ENCODE results near the gene PPFIBP1.

Gene PPFIBP1

GRCh38 chr12:27667540-27667939 lies 143.5 kb downstream of the PPFIBP1 start:
- DNase-seq (ENCODE audit: low spot score), result no peak

GRCh38 chr12:27672051-27672450 lies 148.0 kb downstream of the PPFIBP1 start:
- no peak for DNase-seq (ENCODE audit: low spot score)

GRCh38 chr12:27672643-27673042 lies 148.6 kb downstream of the PPFIBP1 start:
- no peak for DNase-seq (ENCODE audit: low spot score)

- DNase-seq (ENCODE audit: low spot score), result no peak
These were observed 149.2 kb downstream of the PPFIBP1 start for GRCh38 chr12:27673101-27673718.

- no peak for DNase-seq (ENCODE audit: low spot score)
These were observed 151.0 kb downstream of the PPFIBP1 start for GRCh38 chr12:27674989-27675388.

GRCh38 chr12:27680619-27681018 lies 156.6 kb downstream of the PPFIBP1 start:
- no peak for DNase-seq (ENCODE audit: low spot score)

DNA sequence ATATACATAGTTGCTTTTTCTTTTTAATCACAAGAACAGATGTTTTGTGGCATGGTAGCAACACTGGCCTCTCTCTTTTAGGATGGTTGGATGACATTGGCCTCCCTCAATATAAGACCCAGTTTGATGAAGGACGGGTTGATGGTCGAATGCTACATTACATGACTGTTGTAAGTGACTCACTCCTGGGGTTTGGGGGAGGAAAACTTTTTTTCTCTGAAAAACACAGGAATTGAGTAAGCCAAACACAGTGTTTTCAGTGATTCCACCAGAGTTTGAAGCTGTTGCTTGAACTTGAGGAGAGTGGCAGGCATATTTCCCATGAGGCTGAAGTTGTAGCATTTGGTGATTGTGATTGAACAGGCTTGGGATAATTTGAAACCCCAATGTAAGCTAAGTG lies 158.5 kb downstream of the PPFIBP1 start:
- no peak for DNase-seq (ENCODE audit: low spot score)

GRCh38 chr12:27685274-27685673 lies 161.3 kb downstream of the PPFIBP1 start:
- DNase-seq (ENCODE audit: low spot score), result no peak

DNA sequence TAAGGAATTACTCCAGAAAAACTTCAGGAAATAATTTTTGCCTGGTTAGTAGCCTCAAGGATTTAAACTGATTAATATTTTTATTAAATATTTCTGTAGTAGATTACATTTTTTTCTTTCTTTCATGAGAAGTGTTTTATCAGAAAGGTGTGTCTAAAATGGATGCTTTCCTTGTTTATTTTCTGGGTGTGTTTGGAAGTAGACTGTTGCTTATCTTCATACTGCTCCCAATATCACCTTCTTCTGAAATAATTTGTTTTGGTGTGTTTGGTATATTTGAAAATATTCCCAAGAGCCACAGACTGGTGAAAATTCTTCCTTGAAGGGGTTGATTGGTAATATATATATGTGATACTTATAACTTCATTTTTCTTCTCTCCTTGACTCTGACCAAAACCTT lies 162.1 kb downstream of the PPFIBP1 start:
- DNase-seq (ENCODE audit: low spot score), result no peak

- no peak for DNase-seq (ENCODE audit: low spot score)
These were observed 164.7 kb downstream of the PPFIBP1 start for GRCh38 chr12:27688671-27689070.

- no peak for DNase-seq (ENCODE audit: low spot score)
These were observed 165.7 kb downstream of the PPFIBP1 start for GRCh38 chr12:27689558-27690180.

DNA sequence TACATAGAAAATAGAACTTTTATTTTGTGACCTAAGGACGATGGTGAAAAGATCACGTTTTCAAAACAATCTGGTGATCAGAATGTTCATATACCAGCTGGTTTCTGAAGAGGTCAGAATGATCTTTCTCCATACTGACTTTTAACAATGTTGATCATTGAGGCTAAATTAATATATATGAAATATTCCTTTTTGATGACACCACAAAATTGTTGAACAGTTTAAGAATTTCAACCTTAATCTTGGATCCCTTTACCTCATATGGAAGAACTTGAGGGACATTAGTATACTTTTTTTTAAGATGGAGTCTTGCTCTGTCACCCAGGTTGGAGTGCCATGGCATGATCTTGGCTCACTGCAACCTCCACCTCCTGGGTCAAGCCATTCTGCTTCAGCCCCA lies 169.4 kb downstream of the PPFIBP1 start:
- DNase-seq (ENCODE audit: low spot score), result no peak

DNA sequence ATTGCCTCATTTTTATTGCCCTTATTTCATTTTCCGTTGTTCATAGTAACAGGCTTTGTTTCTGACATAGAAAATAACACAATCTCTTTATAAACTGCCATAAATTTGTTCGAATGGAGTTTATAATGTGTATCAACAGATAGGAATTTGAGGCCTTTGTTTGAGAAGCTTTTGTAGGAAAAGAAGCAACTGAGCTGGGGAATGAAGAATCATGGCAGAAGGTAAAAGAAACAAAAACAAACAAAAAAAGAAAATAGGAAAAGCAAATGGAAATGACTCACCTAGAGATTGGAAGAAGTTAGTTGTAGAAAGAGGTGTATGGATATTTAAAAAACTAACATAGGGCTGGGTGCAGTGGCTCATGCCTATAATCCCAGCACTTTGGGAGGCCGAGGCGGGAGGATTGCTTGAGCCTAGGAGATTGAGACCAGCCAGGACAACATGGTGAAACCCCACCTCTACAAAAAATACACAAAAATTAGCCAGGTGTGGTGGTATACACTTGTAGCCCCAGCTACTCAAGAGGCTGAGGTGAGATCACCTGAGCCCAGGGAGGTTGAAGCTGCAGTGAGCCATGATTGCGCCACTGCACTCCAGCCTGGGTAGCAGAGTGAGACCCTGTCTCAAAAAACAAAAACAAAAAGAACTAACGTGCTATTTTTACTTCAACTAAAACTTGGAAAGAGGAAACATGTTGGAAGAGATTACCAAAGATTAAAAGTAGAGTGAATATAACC lies 171.7 kb downstream of the PPFIBP1 start:
- no peak for DNase-seq (ENCODE audit: low spot score)

- no peak for DNase-seq (ENCODE audit: low spot score)
These were observed 172.3 kb downstream of the PPFIBP1 start, which contains the start of gene REP15 for GRCh38 chr12:27696293-27696652. REP15 (plus strand) TSS chr12:27696447; CDS start chr12:27696563, 116 bp downstream.

- no peak for DNase-seq (ENCODE audit: low spot score)
These were observed 173.0 kb downstream of the PPFIBP1 start for GRCh38 chr12:27696864-27697564.

- DNase-seq (ENCODE audit: low spot score), result peak; percentile 56
These were observed 179.9 kb downstream of the PPFIBP1 start for GRCh38 chr12:27703720-27704452.

DNA sequence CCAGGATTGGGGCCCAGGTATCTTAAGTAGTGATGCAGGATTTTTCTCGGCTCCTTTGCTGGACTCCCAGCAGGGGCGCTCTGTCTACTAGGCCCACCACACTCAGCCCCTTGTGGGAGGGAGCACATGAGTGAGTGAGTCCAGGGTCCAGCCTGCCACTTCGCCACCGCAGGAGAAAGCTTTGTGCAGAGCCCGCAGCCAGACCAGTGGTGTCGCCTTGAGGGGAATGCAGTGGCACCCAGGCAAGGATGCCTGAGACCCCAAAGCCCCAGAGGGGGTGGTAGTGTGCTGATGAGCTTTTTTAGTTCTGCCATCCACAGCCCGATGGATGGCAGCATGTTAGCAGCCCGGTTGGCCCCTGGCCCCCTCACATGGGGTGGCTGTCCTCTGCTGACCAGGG lies 181.3 kb downstream of the PPFIBP1 start:
- no peak for DNase-seq (ENCODE audit: low spot score)

- DNase-seq (ENCODE audit: low spot score), result no peak
These were observed 183.2 kb downstream of the PPFIBP1 start for GRCh38 chr12:27707216-27707615.

- DNase-seq (ENCODE audit: low spot score), result no peak
These were observed 185.4 kb downstream of the PPFIBP1 start for GRCh38 chr12:27709212-27709931.

DNA sequence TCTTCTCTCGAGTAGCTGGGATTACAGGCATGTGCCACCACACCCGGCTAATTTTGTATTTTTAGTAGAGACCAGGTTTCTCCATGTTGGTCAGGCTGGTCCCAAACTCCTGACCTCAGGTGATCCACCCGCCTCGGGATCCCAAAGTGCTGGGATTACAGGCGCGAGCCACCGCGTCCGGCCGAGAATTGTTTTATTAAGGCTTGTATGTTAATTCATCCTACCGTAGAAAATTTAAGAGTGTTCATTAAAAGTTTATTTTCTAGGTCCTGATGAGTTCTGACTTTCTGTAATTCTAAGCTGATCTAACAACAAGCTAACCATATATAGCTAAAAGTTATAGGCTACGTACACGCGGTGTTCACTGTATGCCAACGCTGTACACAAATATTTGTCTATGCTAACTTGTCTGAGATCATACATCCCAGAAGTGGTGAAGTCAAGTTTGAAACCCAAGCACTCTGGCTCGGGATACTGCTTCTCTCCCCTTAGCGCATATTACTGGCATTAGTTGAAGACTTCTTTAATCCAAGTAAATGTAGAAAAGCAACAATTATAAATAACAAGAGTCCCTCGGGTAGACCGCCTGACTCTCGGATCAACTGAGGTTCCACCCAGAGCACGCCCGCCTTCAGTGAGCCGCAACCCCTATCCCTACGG lies 186.1 kb downstream of the PPFIBP1 start:
- no peak for DNase-seq (ENCODE audit: low spot score)

Measured in hematopoietic multipotent progenitor cell treated with erythropoietin and hydrocortisone succinate and interleukin-3 and kit ligand, for 15 days (in vitro differentiated cells).